ENCODE results near the gene SMYD3.

SMYD3 gene

GRCh38 chr1:245772739-245773138 lies 734.3 kb downstream of the SMYD3 start:
- no peak for TF ChIP-seq CTCF (IDR thresholded peaks at IDR 0.05; ENCODE audit: borderline replicate concordance, insufficient read depth, low read depth, low read length)
- H3K4me3 ChIP-seq (ENCODE audit: low read depth, low read length) = no peak overlapping the region

GRCh38 chr1:245772325-245772724 lies 734.8 kb downstream of the SMYD3 start:
- no peak for TF ChIP-seq CTCF (IDR thresholded peaks at IDR 0.05; ENCODE audit: borderline replicate concordance, insufficient read depth, low read depth, low read length)
- H3K4me3 ChIP-seq (ENCODE audit: low read depth, low read length) = no peak overlapping the region

GRCh38 chr1:245771511-245772281 lies 735.4 kb downstream of the SMYD3 start:
- no peak overlapping the region for H3K4me3 ChIP-seq (ENCODE audit: low read depth, low read length)
- no peak for TF ChIP-seq CTCF (IDR thresholded peaks at IDR 0.05; ENCODE audit: borderline replicate concordance, insufficient read depth, low read depth, low read length)

- TF ChIP-seq CTCF (IDR thresholded peaks at IDR 0.05; ENCODE audit: borderline replicate concordance, insufficient read depth, low read depth, low read length) = no peak
- no peak overlapping the region for H3K4me3 ChIP-seq (ENCODE audit: low read depth, low read length)
These were observed 736.9 kb downstream of the SMYD3 start for GRCh38 chr1:245770156-245770555.

- H3K4me3 ChIP-seq (ENCODE audit: low read depth, low read length) = no peak overlapping the region
- no peak for TF ChIP-seq CTCF (IDR thresholded peaks at IDR 0.05; ENCODE audit: borderline replicate concordance, insufficient read depth, low read depth, low read length)
These were observed 738.5 kb downstream of the SMYD3 start for GRCh38 chr1:245768596-245768995.

- TF ChIP-seq CTCF (IDR thresholded peaks at IDR 0.05; ENCODE audit: borderline replicate concordance, insufficient read depth, low read depth, low read length) = no peak
- H3K4me3 ChIP-seq (ENCODE audit: low read depth, low read length) = no peak overlapping the region
These were observed 741.7 kb downstream of the SMYD3 start for GRCh38 chr1:245765230-245766000.
